H1 (cell line): Measurements from ENCODE around the gene LARP4B. TPM values are rescaled to one million over a fixed set of nuclear protein-coding genes. Genes with fewer than 3 reads are reported as not detected.

Source experiments
- CTCF ChIA-PET: fragments of 300-600 bp; sonication (Branson Sonifier 250); formaldehyde crosslinking; loops from one replicate; lab custom pipeline; 2021; ENCODE audit not compliant: partially characterized antibody; lab: Charles Lee
- POLR2A ChIA-PET: fragments of 300-600 bp; sonication (Branson Sonifier 250); formaldehyde crosslinking; loops from one replicate; lab custom pipeline; 2021; ENCODE audit warnings: inconsistent platforms; ENCODE audit not compliant: partially characterized antibody; lab: Charles Lee
- DNase-seq, 2 experiments: peaks; one replicate each; pipeline versions ENCODE4 v3.0.0 to v3.0.0-alpha.2; 2010 to 2022; ENCODE audit warnings: low spot score in 2 of 2, low read depth in 1 of 2, mixed read lengths in 1 of 2
- FAIRE-seq: peaks from 2 replicates; lab custom pipeline; 2011; peaks lifted over from hg19 to GRCh38; lab: Jason Lieb, UNC
- H2AFZ ChIP-seq: 2 replicates; pipeline ENCODE4 v1.8.1; 2012; ENCODE audit warnings: low read length, inconsistent platforms
- H2AK5ac ChIP-seq: 2 replicates; pipeline ENCODE4 v1.6.1; 2013; ENCODE audit warnings: low read depth, low read length
- H2BK120ac ChIP-seq: replicated peaks from 2 replicates; pipeline ENCODE3; 2013; ENCODE audit warnings: low read depth, low read length, inconsistent platforms
- H2BK12ac ChIP-seq: 2 replicates; pipeline ENCODE4 v1.6.1; 2013; ENCODE audit warnings: low read depth, low read length
- H2BK15ac ChIP-seq: 2 replicates; pipeline ENCODE4 v1.6.1; 2013; ENCODE audit warnings: low read length
- H2BK20ac ChIP-seq: 2 replicates; pipeline ENCODE4 v1.6.1; 2013; ENCODE audit warnings: low read length
- H2BK5ac ChIP-seq: 2 replicates; pipeline ENCODE4 v1.6.1; 2013; ENCODE audit warnings: low read depth, low read length
- H3K14ac ChIP-seq: 2 replicates; pipeline ENCODE4 v1.6.1; 2013; ENCODE audit warnings: inconsistent platforms; ENCODE audit not compliant: insufficient read length
- H3K18ac ChIP-seq: 2 replicates; pipeline ENCODE4 v1.6.1; 2013; ENCODE audit warnings: low read length; ENCODE audit errors: extremely low read depth
- H3K23ac ChIP-seq: 2 replicates; pipeline ENCODE4 v1.6.1; 2013; ENCODE audit warnings: inconsistent platforms; ENCODE audit not compliant: insufficient read length
- H3K23me2 ChIP-seq: 2 replicates; pipeline ENCODE4 v1.6.1; 2013; ENCODE audit warnings: low read depth, low read length
- H3K27ac ChIP-seq: 2 replicates; pipeline ENCODE4 v1.6.1; 2011; ENCODE audit warnings: low read depth, low read length, inconsistent platforms
- H3K27me3 ChIP-seq, 4 experiments: replicated peaks in 1 of 4; 1 replicate in 1 of 4; 2 replicates in 3 of 4; pipeline versions ENCODE4 v1.6.1 to v1.8.1; 2011 to 2013; ENCODE audit warnings: low read length in 3 of 4, mild to moderate bottlenecking in 3 of 4, inconsistent platforms in 2 of 4, mixed read lengths in 2 of 4, moderate library complexity in 1 of 4; ENCODE audit not compliant: control insufficient read depth in 3 of 4, insufficient read depth in 3 of 4; ENCODE audit errors: extremely low read depth in 1 of 4
- H3K36me3 ChIP-seq, 4 experiments: 2 replicates each; pipeline versions ENCODE4 v1.6.1 to v1.8.1; 2011 to 2013; ENCODE audit warnings: mild to moderate bottlenecking in 4 of 4, low read length in 3 of 4, moderate library complexity in 2 of 4, control low read depth in 1 of 4, inconsistent platforms in 1 of 4; ENCODE audit not compliant: insufficient read depth in 4 of 4, control insufficient read depth in 2 of 4
- H3K4ac ChIP-seq: replicated peaks from 2 replicates; pipeline ENCODE3; 2013; ENCODE audit warnings: low read length, low read depth, mixed read lengths, inconsistent platforms; ENCODE audit not compliant: insufficient read length
- H3K4me1 ChIP-seq, 4 experiments: replicated peaks in 1 of 4; 1 replicate in 1 of 4; 2 replicates in 3 of 4; pipeline versions ENCODE4 v1.6.1 to v1.8.1; 2011 to 2013; ENCODE audit warnings: low read length in 3 of 4, inconsistent platforms in 2 of 4, mixed read lengths in 1 of 4; ENCODE audit not compliant: insufficient read depth in 4 of 4, control insufficient read depth in 3 of 4
- H3K4me2 ChIP-seq, 2 experiments: 2 replicates each; pipeline versions ENCODE4 v1.6.1 to v1.8.1; 2011 to 2013; ENCODE audit warnings: low read depth in 2 of 2, low read length in 2 of 2, control low read depth in 1 of 2, inconsistent platforms in 1 of 2, mild to moderate bottlenecking in 1 of 2; ENCODE audit not compliant: insufficient read depth in 1 of 2
- H3K4me3 ChIP-seq, 4 experiments: fragments of 200-600, 300-600 bp in 1 of 4; sonication (generic), shearing (Covaris generic), sonication (Bioruptor Twin) in 1 of 4; 2 replicates each; pipeline versions ENCODE4 v1.5.1 to v1.8.1; 2011 to 2016; ENCODE audit warnings: low read length in 4 of 4, low read depth in 3 of 4, control low read depth in 2 of 4, inconsistent platforms in 2 of 4, mild to moderate bottlenecking in 2 of 4, mixed read lengths in 1 of 4, moderate library complexity in 1 of 4; ENCODE audit not compliant: insufficient read depth in 2 of 4; ENCODE audit errors: extremely low read depth in 1 of 4
- H3K56ac ChIP-seq: replicated peaks from 2 replicates; pipeline ENCODE3; 2013; ENCODE audit warnings: low read depth, mild to moderate bottlenecking, mixed read lengths, low read length, inconsistent platforms; ENCODE audit not compliant: insufficient read length
- H3K79me1 ChIP-seq: 2 replicates; pipeline ENCODE4 v1.6.1; 2013; ENCODE audit warnings: low read depth, low read length, control low read depth
- H3K79me2 ChIP-seq, 2 experiments: 2 replicates each; pipeline versions ENCODE4 v1.6.1 to v1.8.1; 2012 to 2013; ENCODE audit warnings: low read length in 2 of 2, mild to moderate bottlenecking in 2 of 2, inconsistent platforms in 1 of 2; ENCODE audit not compliant: insufficient read depth in 2 of 2, control insufficient read depth in 1 of 2
- H3K9ac ChIP-seq, 4 experiments: replicated peaks in 1 of 4; 1 replicate in 1 of 4; 2 replicates in 3 of 4; pipeline versions ENCODE4 v1.6.1 to v1.8.1; 2011 to 2013; ENCODE audit warnings: low read depth in 3 of 4, low read length in 3 of 4, control low read depth in 2 of 4, mild to moderate bottlenecking in 2 of 4, moderate library complexity in 2 of 4, inconsistent platforms in 1 of 4; ENCODE audit errors: extremely low read depth in 1 of 4
- H3K9me3 ChIP-seq, 2 experiments: 2 replicates each; pipeline versions ENCODE4 v1.6.1 to v1.8.1; 2012 to 2013; ENCODE audit warnings: mild to moderate bottlenecking in 2 of 2, moderate library complexity in 2 of 2, control low read depth in 1 of 2, inconsistent platforms in 1 of 2, low read depth in 1 of 2, low read length in 1 of 2, mixed read lengths in 1 of 2; ENCODE audit not compliant: insufficient read depth in 2 of 2
- H4K20me1 ChIP-seq, 2 experiments: replicated peaks in 1 of 2; 2 replicates each; pipeline versions ENCODE3 to v1.8.1; 2011 to 2013; ENCODE audit warnings: inconsistent platforms in 2 of 2, low read length in 2 of 2, mild to moderate bottlenecking in 1 of 2; ENCODE audit not compliant: insufficient read depth in 2 of 2, control insufficient read depth in 1 of 2
- H4K5ac ChIP-seq: 2 replicates; pipeline ENCODE4 v1.6.1; 2013; ENCODE audit warnings: low read length, low read depth, mixed read lengths, inconsistent platforms; ENCODE audit not compliant: insufficient read length
- H4K8ac ChIP-seq: 2 replicates; pipeline ENCODE4 v1.8.0; 2013; ENCODE audit warnings: mild to moderate bottlenecking, moderate library complexity, low read length, inconsistent platforms; ENCODE audit not compliant: insufficient read depth; ENCODE audit errors: extremely low read depth
- H4K91ac ChIP-seq: replicated peaks from 2 replicates; pipeline ENCODE3; 2013; ENCODE audit warnings: low read length, mixed read lengths, inconsistent platforms; ENCODE audit not compliant: insufficient read length
- CHD1 ChIP-seq: IDR thresholded peaks from 2 replicates; pipeline ENCODE4 v1.6.1; 2012; ENCODE audit warnings: low read depth, low read length, improper control_type of control experiment
- EGR1 ChIP-seq: IDR thresholded peaks from 2 replicates; pipeline ENCODE4 v1.6.1; 2011; ENCODE audit warnings: low read depth, low read length, borderline replicate concordance
- GTF2F1 ChIP-seq: IDR thresholded peaks from 2 replicates; pipeline ENCODE4 v1.6.1; 2012; ENCODE audit warnings: low read depth, low read length, improper control_type of control experiment, borderline replicate concordance
- HDAC6 ChIP-seq: IDR thresholded peaks from one replicate; pipeline ENCODE4 v1.7.1; 2012; ENCODE audit warnings: low read depth, mild to moderate bottlenecking, inconsistent platforms, low read length, moderate library complexity
- JUND ChIP-seq: IDR thresholded peaks from 2 replicates; pipeline ENCODE4 v1.6.1; 2011; ENCODE audit warnings: mild to moderate bottlenecking, improper control_type of control experiment, low read length
- PHF8 ChIP-seq: fragments of 200-600 bp; sonication (generic); conservative IDR thresholded peaks from 2 replicates; pipeline ENCODE4 v1.7.1; 2012; ENCODE audit warnings: low read depth, mild to moderate bottlenecking, inconsistent platforms, low read length, moderate library complexity
- SIRT6 ChIP-seq: IDR thresholded peaks from one replicate; pipeline ENCODE4 v1.7.1; 2012; ENCODE audit warnings: low read length, inconsistent platforms
- TAF7 ChIP-seq: optimal IDR thresholded peaks from 2 replicates; pipeline ENCODE3; 2011; ENCODE audit warnings: low read depth, mild to moderate bottlenecking, inconsistent platforms, low read length, moderate library complexity, borderline replicate concordance
- TEAD4 ChIP-seq: IDR thresholded peaks from 2 replicates; pipeline ENCODE4 v1.6.1; 2012; ENCODE audit warnings: low read depth, low read length, inconsistent platforms, mixed read lengths
- WGBS, 2 experiments: shearing (Covaris generic) in 1 of 2; methylation state at CpG; one replicate each; pipeline versions ENCODE4 v1.1.6 to v1.1.7; 2013 to 2015; ENCODE audit warnings: low lambda C conversion rate in 2 of 2, mixed read lengths in 2 of 2, inconsistent platforms in 1 of 2, low coverage in 1 of 2, missing lambda C conversion rate in 1 of 2; ENCODE audit not compliant: insufficient replicate concordance in 2 of 2, insufficient coverage in 1 of 2, insufficient read length in 1 of 2; ENCODE audit errors: extremely low coverage in 1 of 2, missing lambda C conversion rate in 1 of 2; 5-methylcytosine and 5-hydroxymethylcytosine counted together
- polyA plus RNA-seq, 7 experiments: library from polyadenylated mRNA; depleted of rRNA in 3 of 7; stranded (reverse) in 5 of 7; unstranded in 2 of 7; fragments of >200 nt in 5 of 7; fragments of 200-250 nt in 2 of 7; gene quantifications; 1 replicate in 5 of 7; 2 replicates in 1 of 7; 4 replicates in 1 of 7; pipeline versions ENCODE4 v1.2.1 to v1.2.3, GENCODE V29; 2011 to 2013; ENCODE audit warnings: missing spikeins in 2 of 7, mixed read lengths in 2 of 7
- total RNA-seq: library from RNA; stranded (reverse); fragmentation: NEBNext Ultra II Directional; extraction: Animal tissue kit (Norgen Biotek cat#: 25700); gene quantifications from 2 replicates; pipeline ENCODE4 v1.2.1, GENCODE V29; 2021
- TF ChIP-seq, protein P1 (sequence below): IDR thresholded peaks from 2 replicates; pipeline ENCODE4 v1.6.1; 2012; ENCODE audit warnings: inconsistent platforms

The LARP4B gene
- total and polyA plus RNA-seq, 2 of the 8 experiments (the other 6 are each of a cell fraction or from before 2014, with no cell fraction given) = 20.1 to 78.6 TPM

DNA sequence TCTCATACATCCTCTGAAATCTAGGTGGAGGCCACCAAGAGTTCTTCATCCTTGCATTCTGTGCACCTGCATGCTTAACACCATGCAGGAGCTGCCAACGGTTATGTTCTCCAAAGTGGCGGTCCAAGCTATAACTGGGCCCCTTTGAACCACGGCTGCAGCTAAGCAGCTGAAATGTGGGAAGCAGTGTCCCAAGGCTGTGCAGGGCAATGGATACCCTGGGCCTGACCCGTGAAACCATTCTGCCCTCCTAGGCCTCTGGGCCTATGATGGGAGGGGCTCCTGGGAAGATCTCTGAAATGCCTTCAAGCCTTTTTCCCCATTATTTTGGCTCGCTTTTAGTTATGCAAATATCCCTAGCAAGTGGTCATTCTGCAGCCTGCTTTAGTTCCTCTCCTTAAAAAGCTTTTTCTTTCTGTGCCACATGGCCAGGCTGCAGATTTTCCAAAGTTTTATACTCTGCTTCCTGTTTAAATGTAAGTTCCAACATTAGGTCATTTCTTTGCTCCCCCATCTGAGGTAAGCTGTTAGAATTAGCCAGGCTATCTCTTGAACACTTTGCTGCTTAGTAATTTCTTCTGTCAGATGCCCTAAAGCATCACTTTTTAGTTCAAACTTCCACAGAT is 49.1 kb upstream of the LARP4B start:
- peaks cover 23 to 27% of the 10 kb centered on the region in 2 experiments for H3K9me3 ChIP-seq
- ChIA-PET CTCF (interaction anchor here (1.4 kb wide), 1 partner anchor 10 kb away, joined by 4 read pairs; no protein-coding TSS in a partner anchor), POLR2A (interaction anchor here (1.0 to 1.4 kb wide), 4 partner anchors 8 to 80 kb away, joined by 3 to 5 read pairs (median 3); partner anchors contain the start of genes GTPBP4 and IDI1)
- no peak overlapping the region for H4K8ac ChIP-seq
- H2AK5ac ChIP-seq = no peak overlapping the region
- no peak overlapping the region for H4K5ac ChIP-seq
- H3K27me3 ChIP-seq = no peaks in the 10 kb centered on the region
- no peak for DNase-seq
- H3K23me2 ChIP-seq = no peaks in the 10 kb centered on the region
- no peaks in the 10 kb centered on the region for H3K79me2 ChIP-seq
- no peaks in the 10 kb centered on the region for H3K4me1 ChIP-seq
- H3K36me3 ChIP-seq = peaks cover 0 to 4% (median 0%) of the 10 kb centered on the region in 4 experiments; a peak in 1 of 8 replicates
- no peak overlapping the region for H3K27ac ChIP-seq
- no peak overlapping the region for H2BK5ac ChIP-seq
- H4K91ac ChIP-seq = no peak overlapping the region
- H3K9ac ChIP-seq = no peak overlapping the region
- H3K4ac ChIP-seq = no peak overlapping the region
- H2BK15ac ChIP-seq = no peak overlapping the region
- no peak overlapping the region for H2AFZ ChIP-seq
- no peak overlapping the region for H3K4me3 ChIP-seq
- H2BK20ac ChIP-seq = no peak overlapping the region
- no peak overlapping the region for H3K23ac ChIP-seq
- no peak for FAIRE-seq
- no peak overlapping the region for H3K4me2 ChIP-seq
- no peak for TF ChIP-seq HDAC6
- TF ChIP-seq, protein P1, sequence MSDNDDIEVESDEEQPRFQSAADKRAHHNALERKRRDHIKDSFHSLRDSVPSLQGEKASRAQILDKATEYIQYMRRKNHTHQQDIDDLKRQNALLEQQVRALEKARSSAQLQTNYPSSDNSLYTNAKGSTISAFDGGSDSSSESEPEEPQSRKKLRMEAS = no peak
- TF ChIP-seq EGR1 = no peak
- no peak for TF ChIP-seq SIRT6
- TF ChIP-seq PHF8 = no peak
- no peak for TF ChIP-seq GTF2F1
- TF ChIP-seq TEAD4 = no peak
- no peak for TF ChIP-seq JUND
- no peak for TF ChIP-seq CHD1
- no peak for TF ChIP-seq TAF7
- no peak overlapping the region for H2BK12ac ChIP-seq
- no peak overlapping the region for H3K56ac ChIP-seq
- H3K14ac ChIP-seq = no peak overlapping the region
- 0 out of 2 replicates have a peak, but pooled peaks cover 2% of the 10 kb centered on the region for H3K79me1 ChIP-seq
- no peak overlapping the region for H3K18ac ChIP-seq
- no peaks in the 10 kb centered on the region for H4K20me1 ChIP-seq
- WGBS, 2 experiments = 90% methylated on average over 5 of the region's 5 CpGs; no CpG with 5 or more reads in 1 of the 2 experiments
- no peak overlapping the region for H2BK120ac ChIP-seq
